Rectal smooth muscle tissue (tissue), 1 donor: ENCODE data around the gene PBX2.

Source experiments
- H3K27ac ChIP-seq: one replicate; pipeline ENCODE4 v1.7.0; 2013; ENCODE audit warnings: low read depth, low read length, inconsistent platforms
- H3K27me3 ChIP-seq: one replicate; pipeline ENCODE4 v1.7.0; 2013; ENCODE audit warnings: low read length; ENCODE audit not compliant: control insufficient read depth, insufficient read depth
- H3K36me3 ChIP-seq: one replicate; pipeline ENCODE4 v1.7.0; 2013; ENCODE audit warnings: low read length; ENCODE audit not compliant: control insufficient read depth, insufficient read depth
- H3K4me1 ChIP-seq: one replicate; pipeline ENCODE4 v1.7.0; 2013; ENCODE audit warnings: low read length; ENCODE audit not compliant: control insufficient read depth, insufficient read depth
- H3K4me3 ChIP-seq: one replicate; pipeline ENCODE4 v1.7.0; 2013; ENCODE audit warnings: low read length
- H3K9ac ChIP-seq: one replicate; pipeline ENCODE4 v1.7.0; 2013; ENCODE audit warnings: low read length

The PBX2 gene, protein sequence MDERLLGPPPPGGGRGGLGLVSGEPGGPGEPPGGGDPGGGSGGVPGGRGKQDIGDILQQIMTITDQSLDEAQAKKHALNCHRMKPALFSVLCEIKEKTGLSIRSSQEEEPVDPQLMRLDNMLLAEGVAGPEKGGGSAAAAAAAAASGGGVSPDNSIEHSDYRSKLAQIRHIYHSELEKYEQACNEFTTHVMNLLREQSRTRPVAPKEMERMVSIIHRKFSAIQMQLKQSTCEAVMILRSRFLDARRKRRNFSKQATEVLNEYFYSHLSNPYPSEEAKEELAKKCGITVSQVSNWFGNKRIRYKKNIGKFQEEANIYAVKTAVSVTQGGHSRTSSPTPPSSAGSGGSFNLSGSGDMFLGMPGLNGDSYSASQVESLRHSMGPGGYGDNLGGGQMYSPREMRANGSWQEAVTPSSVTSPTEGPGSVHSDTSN

DNA sequence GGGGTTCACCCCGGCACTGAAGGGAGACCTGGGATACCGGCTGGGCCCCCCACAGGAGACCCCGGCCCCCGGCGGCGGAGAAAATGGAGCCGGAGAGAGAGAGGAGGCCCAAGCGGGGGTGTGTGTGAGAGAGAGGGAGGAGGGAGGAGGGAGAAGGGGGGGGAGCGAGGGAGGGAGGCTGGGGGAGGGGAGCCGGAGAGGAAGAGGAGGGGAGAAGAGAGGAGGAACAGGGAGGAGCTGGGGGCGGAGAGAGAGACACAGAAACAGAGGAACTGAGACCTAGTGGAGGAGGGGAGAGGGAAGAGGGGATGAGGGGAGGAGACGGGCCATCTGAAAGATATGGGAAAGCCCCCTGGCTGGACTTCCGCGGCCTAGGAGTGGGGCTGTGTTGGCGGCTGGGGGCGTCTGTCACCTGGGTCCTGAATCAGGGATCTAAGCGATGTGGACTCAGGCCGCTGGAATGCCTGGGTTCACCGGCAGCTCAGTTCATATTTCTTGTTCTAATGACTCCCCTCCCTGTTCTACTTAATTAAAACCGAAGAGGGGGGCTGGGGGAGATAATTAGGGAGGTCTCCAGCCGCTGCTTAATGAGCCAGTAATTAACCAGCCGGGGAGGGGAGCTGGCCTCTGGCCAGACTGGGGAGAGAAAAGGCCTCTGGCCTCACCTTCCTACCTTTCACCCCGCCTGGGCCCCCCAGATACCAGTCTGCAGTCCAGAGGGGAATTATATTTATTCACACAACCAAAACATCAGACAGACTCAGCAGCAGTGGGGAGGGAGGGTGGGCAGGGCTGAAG is at the start of gene PBX2:
Gene PBX2, minus strand, starts transcription at position 149 of the 798 bp plus-strand sequence. CDS start 287 bp downstream, outside the sequence.
- Histone ChIP-seq H3K27me3 (no peaks in the 10 kb centered on the region), H3K4me1 (peaks cover 20% of the 10 kb centered on the region), H3K4me3 (peak within 1 kb of the TSS; percentile 82), H3K36me3 (peaks cover 3% of the 10 kb centered on the region), H3K27ac (peak within 1 kb of the TSS; percentile 92), H3K9ac (peak within 1 kb of the TSS; percentile 70)

DNA sequence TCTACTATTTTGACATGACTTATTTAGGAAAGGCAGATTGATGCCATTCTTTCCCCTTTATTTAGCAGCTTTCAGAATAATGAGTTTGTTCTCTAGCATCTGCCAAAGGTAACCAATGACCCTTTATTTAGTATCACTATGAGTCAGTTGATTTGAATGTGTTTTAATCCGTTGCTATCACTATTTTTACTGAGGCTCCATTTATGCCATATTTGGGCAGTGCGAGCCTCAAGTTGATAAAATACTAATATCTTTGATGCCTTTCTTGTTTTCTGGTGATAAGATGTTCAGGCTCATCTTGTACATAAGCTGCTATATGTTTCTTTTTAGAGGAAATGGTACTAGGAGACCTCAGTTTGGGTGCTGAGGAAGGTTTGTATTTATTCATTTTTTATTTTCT is 49.5 kb upstream of the PBX2 start:
- H3K27me3 ChIP-seq: no peaks in the 10 kb centered on the region
- H3K36me3 ChIP-seq: no peaks in the 10 kb centered on the region
- no peak overlapping the region for H3K4me3 ChIP-seq
- no peaks in the 10 kb centered on the region for H3K4me1 ChIP-seq
- no peak overlapping the region for H3K27ac ChIP-seq
- no peak overlapping the region for H3K9ac ChIP-seq

DNA sequence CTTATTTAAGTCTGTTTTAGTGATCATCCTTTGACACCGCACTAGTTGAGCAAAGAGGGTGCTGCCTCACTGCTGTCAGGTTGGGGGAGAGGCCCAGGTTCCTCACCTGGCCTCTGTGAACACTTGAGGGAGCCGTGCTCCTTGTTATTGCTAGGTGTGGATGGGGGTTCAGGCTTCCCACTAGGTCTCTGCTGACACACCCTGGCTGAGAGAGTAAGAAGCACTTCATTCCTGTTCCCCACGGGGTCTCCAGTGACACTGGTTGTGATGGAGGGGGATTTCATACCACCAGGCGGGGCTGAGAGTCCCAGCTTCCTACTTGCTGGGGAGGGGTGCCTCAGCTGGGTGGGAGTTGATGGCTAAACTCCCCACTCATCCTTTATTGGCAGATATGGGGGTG is 44.9 kb upstream of the PBX2 start:
- no peak overlapping the region for H3K9ac ChIP-seq
- no peaks in the 10 kb centered on the region for H3K27me3 ChIP-seq
- H3K4me1 ChIP-seq: no peaks in the 10 kb centered on the region
- H3K36me3 ChIP-seq: no peaks in the 10 kb centered on the region
- H3K27ac ChIP-seq: no peak overlapping the region
- H3K4me3 ChIP-seq: no peak overlapping the region

DNA sequence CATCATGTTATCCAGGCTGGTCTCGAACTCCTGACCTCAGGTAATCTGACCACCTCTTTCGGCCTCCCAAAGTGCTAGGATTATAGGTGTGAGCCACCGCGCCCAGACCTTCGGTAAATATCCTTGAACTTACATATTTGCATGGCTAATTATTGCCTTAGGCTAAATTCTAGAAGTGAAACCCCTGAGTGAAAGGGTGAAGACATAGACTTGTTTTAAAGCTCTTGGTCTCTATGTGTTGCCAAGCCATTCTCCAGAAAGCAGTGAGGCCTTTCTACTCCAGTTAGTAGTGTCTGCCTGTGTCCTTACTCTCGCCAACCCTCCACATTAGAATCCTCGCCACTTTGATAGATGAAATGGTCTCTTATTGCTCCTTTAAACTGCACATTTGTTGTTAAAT is 36.4 kb upstream of the PBX2 start:
- no peaks in the 10 kb centered on the region for H3K36me3 ChIP-seq
- no peaks in the 10 kb centered on the region for H3K4me1 ChIP-seq
- no peak overlapping the region for H3K9ac ChIP-seq
- H3K4me3 ChIP-seq: no peak overlapping the region
- peaks cover 2% of the 10 kb centered on the region for H3K27me3 ChIP-seq
- no peak overlapping the region for H3K27ac ChIP-seq

DNA sequence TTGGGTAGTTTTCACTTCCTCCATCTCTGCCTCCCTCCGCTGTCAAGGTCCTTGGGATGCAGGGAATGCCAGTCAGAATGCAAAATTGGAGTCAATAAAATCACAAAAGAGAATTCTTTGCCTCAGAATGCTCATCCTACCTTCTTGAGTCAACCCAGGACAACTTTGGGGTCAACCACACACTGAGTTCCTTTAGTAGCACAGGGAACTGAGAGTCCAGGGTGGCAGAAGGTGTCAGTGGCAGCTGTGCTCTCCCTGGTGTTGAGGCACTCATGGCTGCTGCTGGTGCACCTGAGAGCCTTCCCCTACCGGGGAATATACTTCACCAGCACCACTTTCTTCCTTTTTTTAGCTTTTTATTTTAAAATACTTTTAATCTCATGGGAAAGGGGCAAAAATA is 34.7 kb upstream of the PBX2 start:
- no peak overlapping the region for H3K9ac ChIP-seq
- no peak overlapping the region for H3K4me3 ChIP-seq
- H3K27ac ChIP-seq: no peak overlapping the region
- peaks cover 2% of the 10 kb centered on the region for H3K27me3 ChIP-seq
- H3K36me3 ChIP-seq: no peaks in the 10 kb centered on the region
- no peaks in the 10 kb centered on the region for H3K4me1 ChIP-seq

DNA sequence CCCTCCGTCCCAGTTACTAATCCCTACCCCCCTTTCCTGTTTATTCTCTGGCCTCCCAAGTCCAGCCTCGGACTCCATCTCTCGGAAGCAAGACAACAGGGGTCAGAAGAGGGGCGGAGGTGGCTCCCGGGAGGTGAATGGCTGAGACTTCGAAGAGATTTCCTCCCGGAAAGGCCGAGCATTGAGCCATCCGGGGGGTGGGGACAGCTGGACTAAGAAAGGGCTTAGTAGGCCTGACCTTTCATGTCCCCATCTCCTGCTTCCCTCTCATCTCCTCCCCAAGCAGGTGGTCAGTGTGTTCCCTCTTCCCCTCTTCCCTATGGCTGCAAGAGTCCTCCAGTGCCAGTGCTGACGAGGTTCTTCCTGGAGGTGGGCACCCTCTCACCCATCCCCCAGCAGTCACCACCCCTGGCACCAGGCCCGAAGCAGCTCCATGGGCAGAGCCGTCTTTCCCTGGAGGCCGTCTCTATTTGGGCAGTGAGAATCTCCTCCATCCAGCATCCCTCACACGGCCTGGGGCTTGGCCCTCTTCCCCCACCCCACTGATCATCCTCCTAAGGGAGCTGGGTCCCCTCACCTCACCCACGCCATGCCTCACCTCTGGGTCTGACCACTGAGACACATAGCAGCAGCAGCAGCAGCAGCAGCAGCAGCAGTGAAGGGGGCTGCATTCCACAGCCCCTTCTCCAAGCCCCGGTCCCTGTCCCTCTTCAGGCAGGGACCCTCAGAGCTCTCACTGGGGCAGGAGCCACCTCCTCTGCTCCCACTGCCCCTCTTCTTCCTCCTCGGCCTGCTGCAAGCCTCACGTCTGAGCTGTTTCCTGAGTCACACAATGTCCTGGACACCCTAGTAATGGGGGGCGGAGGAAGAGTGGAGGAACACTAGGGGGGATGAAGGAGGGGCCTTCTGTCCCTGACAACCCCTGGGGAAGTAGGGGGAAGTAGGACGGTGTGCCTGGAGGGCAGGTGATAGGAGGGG is 33.5 kb upstream of the PBX2 start, which contains the start of gene NOTCH4:
Gene NOTCH4, minus strand, starts transcription at position 810 of the 978 bp plus-strand sequence. Its CDS starts 139 bp downstream, at position 671.
- Histone ChIP-seq H3K4me3 (no peak within 1 kb of the TSS), H3K36me3 (no peaks in the 10 kb centered on the region), H3K9ac (no peak within 1 kb of the TSS), H3K4me1 (no peaks in the 10 kb centered on the region), H3K27ac (no peak within 1 kb of the TSS), H3K27me3 (peaks cover 2% of the 10 kb centered on the region)

DNA sequence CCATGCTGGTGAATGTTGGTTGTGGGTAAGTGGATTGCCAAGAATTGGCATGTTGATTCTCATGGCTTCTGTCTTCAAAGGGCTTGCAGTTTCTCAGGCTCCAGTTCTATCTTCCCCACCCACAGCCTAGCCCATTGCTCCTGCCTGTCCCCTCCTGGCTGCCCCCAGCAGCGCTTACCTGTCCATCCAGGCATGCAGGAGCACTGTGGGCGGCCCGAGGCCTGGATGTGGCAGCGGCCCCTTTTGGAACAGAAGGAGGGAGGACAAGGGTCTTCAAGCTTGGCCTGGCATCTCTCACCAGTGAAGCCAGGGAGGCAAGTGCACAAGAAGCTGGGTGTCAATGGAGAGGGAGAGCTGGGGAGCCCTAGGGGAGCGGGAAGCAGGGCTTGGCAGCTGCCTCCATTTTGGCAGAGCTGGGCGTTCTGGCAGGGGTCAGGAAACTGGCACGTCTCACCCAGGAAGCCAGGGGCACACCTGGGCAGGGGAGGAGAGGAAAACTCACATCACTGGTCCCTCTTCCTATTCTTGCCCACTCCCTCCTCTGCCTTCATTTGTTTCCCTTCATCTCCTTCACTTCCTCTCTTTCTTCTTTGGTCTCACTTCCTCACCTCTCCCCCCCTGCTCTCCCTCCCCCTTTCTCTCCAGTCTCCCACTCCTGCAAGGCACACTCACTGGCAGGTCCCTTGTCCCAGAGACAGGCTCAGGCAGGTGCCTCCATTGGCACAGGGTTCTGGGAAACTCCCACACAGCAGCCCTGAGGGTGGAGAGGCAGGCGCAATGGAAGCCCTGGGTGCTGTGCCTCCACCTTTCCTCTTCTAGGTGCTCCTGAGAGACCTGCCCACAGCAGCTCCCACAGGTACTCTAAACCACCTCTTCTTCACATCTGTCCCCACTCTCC is 32.6 kb upstream of the PBX2 start:
- Histone ChIP-seq H3K27me3 (no peaks in the 10 kb centered on the region), H3K4me1 (no peaks in the 10 kb centered on the region), H3K9ac (no peak overlapping the region), H3K36me3 (no peaks in the 10 kb centered on the region), H3K4me3 (no peak overlapping the region), H3K27ac (no peak overlapping the region)

DNA sequence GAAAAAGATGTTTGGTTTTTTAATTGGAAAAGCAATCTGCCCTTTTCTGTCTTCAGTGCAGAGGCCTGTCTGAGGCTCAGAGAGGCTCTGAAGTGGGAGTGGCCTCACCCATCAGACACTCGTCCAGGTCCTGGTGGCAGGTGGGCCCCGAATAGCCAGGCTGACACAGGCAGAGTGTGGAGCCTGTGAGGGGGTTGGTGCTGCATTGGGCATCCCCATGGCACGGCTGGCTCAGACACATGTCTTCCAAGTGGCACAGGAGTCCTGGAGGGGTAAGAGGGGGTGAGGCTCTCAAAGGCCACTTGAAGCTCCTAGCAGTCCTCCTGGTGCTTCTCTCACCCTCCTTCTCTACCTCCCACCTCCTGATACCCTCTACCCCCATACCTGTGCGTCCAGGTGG is 30.0 kb upstream of the PBX2 start:
- no peak overlapping the region for H3K27ac ChIP-seq
- no peaks in the 10 kb centered on the region for H3K4me1 ChIP-seq
- H3K9ac ChIP-seq: no peak overlapping the region
- no peak overlapping the region for H3K4me3 ChIP-seq
- no peaks in the 10 kb centered on the region for H3K27me3 ChIP-seq
- H3K36me3 ChIP-seq: no peaks in the 10 kb centered on the region

DNA sequence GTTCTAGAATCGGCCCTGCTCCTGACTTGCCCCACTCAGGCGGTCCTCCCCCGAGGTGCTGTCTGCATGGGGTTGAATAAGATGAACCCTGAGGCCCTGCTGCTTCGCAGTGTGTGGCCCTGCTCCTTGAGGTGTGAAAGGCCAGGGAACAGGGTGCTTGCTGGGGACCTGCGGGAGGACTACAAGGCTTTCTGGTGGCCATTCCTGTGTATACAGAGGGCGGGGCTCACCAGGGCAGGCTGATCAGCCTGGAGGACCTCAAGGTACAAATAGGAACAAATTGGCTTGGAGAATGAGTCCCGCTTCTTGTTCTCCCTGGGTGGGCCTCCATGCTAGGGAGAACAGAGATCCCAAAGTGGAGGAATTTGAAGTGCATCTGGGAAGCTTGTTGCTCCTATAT is 28.2 kb upstream of the PBX2 start:
- H3K27ac ChIP-seq: no peak overlapping the region

DNA sequence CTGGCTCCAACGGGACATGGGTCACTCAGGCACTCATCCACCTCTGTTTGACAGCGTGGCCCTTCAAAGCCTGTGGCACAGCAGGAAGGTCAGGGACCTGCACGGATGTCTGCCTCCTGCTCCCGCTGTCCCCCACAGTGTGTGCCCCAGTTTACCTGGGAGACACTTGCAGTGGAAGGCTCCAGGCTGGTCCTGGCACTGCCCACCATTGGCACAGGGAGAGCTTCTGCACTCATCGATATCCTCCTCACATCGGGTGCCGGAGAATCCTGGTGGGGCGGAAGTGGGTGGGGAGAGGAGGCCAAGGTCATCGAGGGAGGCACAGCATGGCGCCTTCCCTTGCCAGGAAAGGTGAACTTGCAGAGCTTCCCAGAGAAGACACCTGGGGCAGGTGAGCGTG is 27.0 kb upstream of the PBX2 start:
- Histone ChIP-seq H3K9ac (no peak overlapping the region), H3K4me1 (no peaks in the 10 kb centered on the region), H3K36me3 (no peaks in the 10 kb centered on the region), H3K27ac (no peak overlapping the region), H3K4me3 (no peak overlapping the region), H3K27me3 (no peaks in the 10 kb centered on the region)

More for the DNA sequence above, 28.2 kb upstream of the PBX2 start:
- Histone ChIP-seq H3K36me3 (no peaks in the 10 kb centered on the region), H3K4me1 (no peaks in the 10 kb centered on the region), H3K4me3 (no peak overlapping the region), H3K27me3 (no peaks in the 10 kb centered on the region), H3K9ac (no peak overlapping the region)

DNA sequence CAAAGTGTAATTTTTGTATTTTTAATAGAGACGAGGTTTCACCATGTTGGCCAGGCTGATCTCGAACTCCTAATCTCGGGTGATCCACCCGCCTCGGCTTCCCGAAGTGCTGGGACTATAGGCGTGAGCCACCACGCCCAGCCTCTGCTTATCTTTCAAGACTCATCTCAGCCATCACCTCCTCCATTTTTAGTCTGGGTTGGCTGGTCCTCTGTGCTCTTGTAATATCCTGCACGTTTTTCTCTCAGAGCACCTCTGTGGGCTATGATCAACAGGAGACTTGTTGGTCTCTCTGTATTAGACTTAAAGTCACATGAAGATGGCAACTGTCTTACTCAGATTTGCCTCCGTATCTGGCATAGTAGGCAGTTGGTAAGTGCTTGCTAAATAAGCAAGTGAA is 26.3 kb upstream of the PBX2 start:
- H3K4me3 ChIP-seq: no peak overlapping the region
- no peaks in the 10 kb centered on the region for H3K27me3 ChIP-seq
- no peaks in the 10 kb centered on the region for H3K4me1 ChIP-seq
- H3K27ac ChIP-seq: no peak overlapping the region
- H3K9ac ChIP-seq: no peak overlapping the region
- no peaks in the 10 kb centered on the region for H3K36me3 ChIP-seq
